ENCODE measurements around the gene KIF3A.

Gene KIF3A

GRCh38 chr5:132679166-132679565 lies 58.2 kb downstream of the KIF3A start:
- TF ChIP-seq BACH2 (CRISPR knock-in tag; IDR thresholded peaks at IDR 0.05; ENCODE audit: borderline replicate concordance) (no peak), CSDC2 (CRISPR knock-in tag; IDR thresholded peaks at IDR 0.05) (no peak), TSHZ2 (CRISPR knock-in tag; IDR thresholded peaks at IDR 0.05) (no peak), ISL1 (CRISPR knock-in tag; IDR thresholded peaks at IDR 0.05) (no peak), PPARA (CRISPR knock-in tag; IDR thresholded peaks at IDR 0.05; ENCODE audit: borderline replicate concordance) (no peak), ZFP3 (CRISPR knock-in tag; IDR thresholded peaks at IDR 0.05) (no peak), ARNTL (CRISPR knock-in tag; IDR thresholded peaks at IDR 0.05; ENCODE audit: borderline replicate concordance, low read depth) (no peak), ZNF8 (CRISPR knock-in tag; IDR thresholded peaks at IDR 0.05) (no peak), ZC3H10 (CRISPR knock-in tag; IDR thresholded peaks at IDR 0.05) (no peak), TOX (CRISPR knock-in tag; IDR thresholded peaks at IDR 0.05; ENCODE audit: borderline replicate concordance) (no peak), CREB5 (CRISPR knock-in tag; IDR thresholded peaks at IDR 0.05; ENCODE audit: low read depth) (no peak), SNAI2 (CRISPR knock-in tag; IDR thresholded peaks at IDR 0.05) (no peak), TCF4 (CRISPR knock-in tag; IDR thresholded peaks at IDR 0.05; ENCODE audit: borderline replicate concordance) (no peak), ESRRG (CRISPR knock-in tag; IDR thresholded peaks at IDR 0.05) (no peak), OSR1 (CRISPR knock-in tag; IDR thresholded peaks at IDR 0.05) (no peak), PATZ1 (CRISPR knock-in tag; IDR thresholded peaks at IDR 0.05; ENCODE audit: borderline replicate concordance) (no peak), RARB (CRISPR knock-in tag; IDR thresholded peaks at IDR 0.05) (no peak), ZNF565 (CRISPR knock-in tag; conservative IDR thresholded peaks at IDR 0.05; ENCODE audit: low read depth) (no peak), ZNF70 (CRISPR knock-in tag; IDR thresholded peaks at IDR 0.05) (no peak), POU6F1 (CRISPR knock-in tag; IDR thresholded peaks at IDR 0.05; ENCODE audit: borderline replicate concordance, low read depth) (no peak)
- ATAC-seq = no peak

GRCh38 chr5:132678735-132679134 lies 58.6 kb downstream of the KIF3A start:
- TF ChIP-seq RARB (CRISPR knock-in tag; IDR thresholded peaks at IDR 0.05) (no peak), ZNF565 (CRISPR knock-in tag; conservative IDR thresholded peaks at IDR 0.05; ENCODE audit: low read depth) (no peak), POU6F1 (CRISPR knock-in tag; IDR thresholded peaks at IDR 0.05; ENCODE audit: borderline replicate concordance, low read depth) (no peak), ZFP30 (CRISPR knock-in tag; IDR thresholded peaks at IDR 0.05) (no peak), SNAI2 (CRISPR knock-in tag; IDR thresholded peaks at IDR 0.05) (no peak), CREB5 (CRISPR knock-in tag; IDR thresholded peaks at IDR 0.05; ENCODE audit: low read depth) (no peak)

More at GRCh38 chr5:132678735-132679134, 58.6 kb downstream of the KIF3A start:
- ATAC-seq = no peak

All from SK-N-SH treated with all-trans-retinoic acid at 6 μM for 48 hours (cell line).